Thyroid gland (tissue), 4 donors: ENCODE data around the gene KDM4B. TPM values are rescaled to one million over a fixed set of nuclear protein-coding genes. Genes with fewer than 3 reads are reported as not detected.
A peak's percentile ranks its signal among the peaks of the same experiment; 100 is the strongest.

Experiments
- DNase-seq, 2 donors: peaks; one replicate each; pipeline ENCODE4 v3.0.0-alpha.2; 2019
- H3K27ac ChIP-seq, 3 donors: fragments of 200-600 bp; sonication (generic); 1 replicate in 2 of 3; 2 replicates in 1 of 3; pipeline ENCODE4 v1.5.1; 2016 to 2019; ENCODE audit warnings: mild to moderate bottlenecking in 1 of 3, moderate library complexity in 1 of 3
- H3K27me3 ChIP-seq: fragments of 200-600 bp; sonication (generic); one replicate; pipeline ENCODE4 v1.5.1; 2019
- H3K36me3 ChIP-seq, 2 donors: fragments of 200-600 bp; sonication (generic); one replicate each; pipeline ENCODE4 v1.5.1; 2016 to 2019
- H3K4me1 ChIP-seq, 2 donors: fragments of 200-600 bp; sonication (generic); one replicate each; pipeline ENCODE4 v1.5.1; 2017 to 2019
- H3K4me3 ChIP-seq, 3 donors: fragments of 200-600 bp; sonication (generic); replicated peaks in 1 of 3; 1 replicate in 2 of 3; 2 replicates in 1 of 3; pipeline ENCODE4 v1.5.1; 2016; ENCODE audit warnings: mild to moderate bottlenecking in 1 of 3
- H3K9me3 ChIP-seq: fragments of 200-600 bp; sonication (generic); one replicate; pipeline ENCODE4 v1.5.1; 2017
- CTCF ChIP-seq, 6 experiments: fragments of 200-600 bp in 3 of 6; fragments of 450-650 bp in 3 of 6; sonication (generic) in 3 of 6; IDR thresholded peaks; one replicate each; pipeline ENCODE4 v1.5.1; 2016 to 2019; ENCODE audit warnings: antibody characterized with exemption in 6 of 6, mild to moderate bottlenecking in 2 of 6, inconsistent platforms in 1 of 6, moderate library complexity in 1 of 6
- POLR2A ChIP-seq, 2 donors: fragments of 450-650 bp; IDR thresholded peaks; one replicate each; pipeline ENCODE4 v1.6.1; 2017; ENCODE audit warnings: antibody characterized with exemption in 2 of 2, mild to moderate bottlenecking in 2 of 2, moderate library complexity in 1 of 2
- WGBS, 2 donors: methylation state at CpG; one replicate each; pipeline ENCODE4 v1.1.5; 2017; 5-methylcytosine and 5-hydroxymethylcytosine counted together
- intact Hi-C: fragments of 100-400 bp; cut with DNase I; formaldehyde crosslinking; loops from one replicate; pipeline ENCODE4 v1.15.1; 2023
- total RNA-seq, 4 donors: library from RNA; depleted of rRNA; stranded (reverse); fragments of >200 nt; gene quantifications; one replicate each; pipeline ENCODE4 v1.2.3, GENCODE V29; 2016

KDM4B gene
- total RNA-seq, 4 donors from 2014 or later: 44.3 to 87.2 (median 75.8) TPM

DNA sequence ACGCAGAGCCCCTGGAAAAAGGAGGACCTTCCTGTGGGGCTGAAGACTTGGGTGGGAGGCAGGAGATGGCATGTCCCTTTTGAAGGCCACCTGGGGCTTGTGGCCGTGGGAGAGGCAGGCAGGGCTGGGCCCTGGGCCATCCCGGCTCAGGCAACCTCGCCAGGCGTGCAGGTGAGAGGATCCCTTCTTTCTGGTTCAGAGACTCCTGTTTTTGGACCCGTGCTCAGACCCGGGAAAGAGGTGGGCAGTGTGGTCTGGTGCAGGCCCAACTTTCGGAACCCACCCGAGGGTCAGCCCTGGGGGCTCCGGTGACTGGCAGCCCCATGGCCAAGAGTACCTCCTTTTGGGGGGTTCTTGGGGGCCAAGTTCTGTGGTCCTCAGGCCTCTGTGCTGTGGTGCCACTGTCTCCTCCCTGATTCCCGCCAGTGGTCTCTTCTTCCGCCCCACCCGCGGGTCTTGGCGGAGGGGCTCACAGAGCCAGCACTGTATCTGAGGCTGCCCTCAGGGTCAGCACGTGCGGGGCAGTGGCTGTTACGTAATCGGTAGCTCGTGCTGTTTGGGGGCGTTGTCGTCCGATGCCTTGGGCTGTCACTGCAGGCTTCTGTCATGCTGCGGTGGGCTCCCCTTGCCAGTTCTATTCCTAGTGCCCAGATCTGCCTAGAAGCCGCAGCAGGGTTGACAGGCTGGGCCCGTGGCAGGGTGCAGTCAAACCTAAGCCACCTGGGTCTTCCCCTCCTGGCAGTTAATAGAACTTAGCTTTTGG, 42.7 kb downstream of the KDM4B start:
- TF ChIP-seq CTCF (IDR thresholded peaks at IDR 0.05) (no peak), POLR2A (IDR thresholded peaks at IDR 0.05) (no peak)
- DNase-seq: peak; percentile 44 to 59
- 77 to 81% methylated on average over 19 to 20 of the region's 26 CpGs for WGBS, 2 donors

DNA sequence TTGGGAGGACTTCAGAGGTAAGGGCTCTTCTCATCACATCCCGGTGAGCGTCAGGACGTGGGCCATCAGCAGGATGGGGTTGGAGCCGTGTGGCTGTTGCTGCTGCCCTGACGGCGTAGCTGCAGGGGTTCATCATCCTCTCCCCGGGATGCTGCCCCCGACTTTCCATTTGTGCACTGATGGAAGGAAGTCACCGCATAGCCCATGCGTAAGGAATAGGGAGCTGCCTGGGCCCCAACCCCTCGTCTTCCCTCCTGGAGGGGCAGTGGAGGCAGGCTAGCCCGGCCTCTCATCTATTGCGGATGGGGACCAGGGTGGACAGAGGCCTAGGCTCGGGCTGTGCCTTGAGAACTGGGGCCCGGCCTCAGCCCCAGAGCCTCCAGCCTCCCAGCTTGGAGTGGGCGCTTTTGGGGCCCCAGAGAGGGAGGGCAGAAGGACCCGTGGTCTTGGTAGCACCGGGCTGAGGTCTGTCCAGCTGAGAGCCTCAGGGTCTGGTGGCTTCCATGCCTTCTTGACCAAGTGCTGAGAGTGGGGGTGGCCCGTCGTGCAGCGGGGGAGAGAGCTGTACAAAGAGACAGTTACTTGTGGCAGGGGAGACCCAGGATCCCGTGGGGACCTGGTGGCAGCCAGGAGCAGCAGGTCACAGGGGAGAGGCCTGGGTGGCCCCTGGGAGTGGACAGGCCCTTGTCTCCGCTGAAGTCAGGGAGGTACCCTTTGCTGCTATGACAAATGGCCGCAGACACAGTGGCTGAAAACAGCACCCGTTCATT, 44.0 kb downstream of the KDM4B start:
- Histone ChIP-seq H3K9me3 (no peaks in the 10 kb centered on the region), H3K27ac (peak overlapping the region; percentile 90 to 97 (median 91)), H3K36me3 (peaks cover 8 to 12% of the 10 kb centered on the region in 2 donors), H3K27me3 (no peaks in the 10 kb centered on the region), H3K4me1 (peaks cover 63 to 65% of the 10 kb centered on the region in 2 donors), H3K4me3 (no peak overlapping the region)
- 73 to 94% methylated on average over 6 to 22 of the region's 25 CpGs for WGBS, 2 donors
- TF ChIP-seq POLR2A (IDR thresholded peaks at IDR 0.05) (no peak), CTCF (IDR thresholded peaks at IDR 0.05) (no peak)
- no peak for DNase-seq
- intact Hi-C loops: no loop called here

More for the DNA sequence above, 42.7 kb downstream of the KDM4B start:
- intact Hi-C loops: no loop called here
- Histone ChIP-seq H3K4me3 (no peak overlapping the region), H3K27me3 (no peaks in the 10 kb centered on the region), H3K4me1 (peaks cover 67 to 68% of the 10 kb centered on the region in 2 donors), H3K9me3 (no peaks in the 10 kb centered on the region), H3K27ac (peak overlapping the region; percentile 90 to 95 (median 91)), H3K36me3 (peaks cover 5% of the 10 kb centered on the region in 2 donors)

DNA sequence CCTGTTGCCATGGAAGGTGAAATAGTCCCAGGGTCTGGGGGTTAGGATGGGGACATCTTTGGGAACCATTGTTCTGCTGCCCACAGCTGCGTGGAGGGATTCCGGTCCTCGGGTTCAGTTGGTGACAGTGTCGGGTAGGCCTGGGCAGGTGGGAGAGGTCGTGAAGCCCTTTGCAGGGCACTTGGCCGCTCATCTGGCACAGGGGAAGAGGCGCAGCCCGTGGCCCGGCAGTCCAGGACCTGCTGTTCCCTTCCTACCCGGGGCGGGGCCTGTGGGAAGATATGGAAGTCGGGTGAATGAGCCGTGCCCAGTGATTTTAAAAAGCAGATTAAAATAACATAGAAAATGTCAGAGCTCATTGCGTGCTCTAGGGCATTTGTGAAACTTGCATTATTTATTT, 44.8 kb downstream of the KDM4B start:
- H3K4me3 ChIP-seq: no peak overlapping the region
- WGBS, 2 donors: 58 to 63% methylated on average over 11 to 14 of the region's 14 CpGs
- H3K27me3 ChIP-seq: no peaks in the 10 kb centered on the region
- intact Hi-C loops: no loop called here
- TF ChIP-seq CTCF (IDR thresholded peaks at IDR 0.05) (no peak), POLR2A (IDR thresholded peaks at IDR 0.05) (peak in 1 of 2 donors; percentile 44)
- peak overlapping the region; percentile 90 to 97 (median 91) for H3K27ac ChIP-seq
- peaks cover 11 to 12% of the 10 kb centered on the region in 2 donors for H3K36me3 ChIP-seq
- no peaks in the 10 kb centered on the region for H3K9me3 ChIP-seq
- H3K4me1 ChIP-seq: peaks cover 58 to 61% of the 10 kb centered on the region in 2 donors
- DNase-seq: peak; percentile 95 to 97

DNA sequence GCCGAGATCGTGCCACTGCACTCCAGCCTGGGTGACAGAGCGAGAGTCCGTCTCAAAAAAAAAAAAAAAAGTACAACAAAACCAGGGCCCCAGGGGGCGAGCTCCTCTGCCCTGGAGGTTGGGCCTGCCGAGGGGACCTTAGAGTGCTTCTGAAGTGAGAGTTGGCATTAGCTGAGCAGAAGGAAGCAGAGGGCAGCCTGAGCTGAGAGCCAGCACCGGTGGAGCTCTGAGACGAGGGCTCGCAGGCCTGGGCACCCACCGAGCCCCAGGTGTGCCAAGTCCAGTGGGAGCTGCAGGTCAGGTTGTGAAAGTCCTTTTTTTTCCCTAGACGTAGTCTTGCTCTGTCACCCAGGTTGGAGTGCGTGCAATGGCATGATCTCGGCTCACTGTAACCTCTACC, 46.0 kb downstream of the KDM4B start:
- intact Hi-C loops: loop anchor here (5.0 kb wide), 1 partner anchor 33 kb away; no protein-coding TSS in a partner anchor
- WGBS, 2 donors: 78 to 86% methylated on average over 13 of the region's 13 CpGs
- DNase-seq: no peak
- Histone ChIP-seq H3K27ac (peak overlapping the region; percentile 79 to 90 (median 83)), H3K36me3 (peaks cover 12% of the 10 kb centered on the region in 2 donors), H3K27me3 (no peaks in the 10 kb centered on the region), H3K4me1 (peaks cover 47 to 49% of the 10 kb centered on the region in 2 donors), H3K4me3 (no peak overlapping the region), H3K9me3 (no peaks in the 10 kb centered on the region)
- no peak for TF ChIP-seq POLR2A (IDR thresholded peaks at IDR 0.05)
- TF ChIP-seq CTCF (IDR thresholded peaks at IDR 0.05): no peak
